GM12878 (cell line): ENCODE measurements around the gene TRIAP1. TPM values are rescaled to one million over a fixed set of nuclear protein-coding genes. Genes with fewer than 3 reads are reported as not detected.

Experiments used
- ATAC-seq: fragments of 200-7000 bp; cut with Tn5 transposase; 3 replicates; pipeline ENCODE4 v1.9.1; 2020; ENCODE audit warnings: mild to moderate bottlenecking, moderate library complexity
- BruUV-seq: library from RNA; stranded (reverse); fragments of 400-500 nt; replicated peaks from 2 replicates; lab custom pipeline; 2021; lab: Mats Ljungman, UMichigan
- CTCF ChIA-PET: fragments of 300-600 bp; sonication (Branson Sonifier 250); formaldehyde crosslinking; extraction: SDS; loops from one replicate; lab custom pipeline; 2021; ENCODE audit warnings: inconsistent platforms; lab: Yijun Ruan, JAX
- POLR2A ChIA-PET: fragments of 350-600 bp; formaldehyde crosslinking; extraction: SDS; loops from one replicate; lab custom pipeline; 2021; ENCODE audit warnings: inconsistent platforms; lab: Charles Lee
- RAD21 ChIA-PET: fragments of 300-600 bp; sonication (Branson Sonifier 250); formaldehyde crosslinking; loops from one replicate; lab custom pipeline; 2023; ENCODE audit warnings: antibody characterized with exemption; ENCODE audit not compliant: unreplicated experiment; lab: Charles Lee
- SMC1A ChIA-PET: fragments of 300-600 bp; sonication (Branson Sonifier 250); formaldehyde crosslinking; loops from one replicate; lab custom pipeline; 2023; ENCODE audit not compliant: unreplicated experiment, uncharacterized antibody; lab: Charles Lee
- DNase-seq: peaks from one replicate; pipeline ENCODE4 v3.0.0-alpha.2; 2011; ENCODE audit warnings: low read depth, low spot score
- FAIRE-seq: peaks from 3 replicates; lab custom pipeline; 2011; peaks lifted over from hg19 to GRCh38; lab: Jason Lieb, UNC
- H2AFZ ChIP-seq: 2 replicates; pipeline ENCODE4 v1.6.0; 2011; ENCODE audit warnings: low read depth, low read length, control low read depth; ENCODE audit not compliant: control insufficient read depth
- H3K27ac ChIP-seq: 2 replicates; pipeline ENCODE4 v1.5.1; 2011; ENCODE audit warnings: control low read depth; ENCODE audit not compliant: control insufficient read depth, insufficient read depth
- H3K27me3 ChIP-seq, 2 experiments: replicated peaks in 1 of 2; 2 replicates each; pipeline versions ENCODE4 v1.6.0 to v1.6.1; 2011; ENCODE audit warnings: low read length in 1 of 2; ENCODE audit not compliant: control insufficient read depth in 2 of 2, insufficient read depth in 2 of 2
- H3K36me3 ChIP-seq, 2 experiments: 2 replicates each; pipeline ENCODE4 v1.5.1; 2011; ENCODE audit warnings: low read length in 1 of 2; ENCODE audit not compliant: control insufficient read depth in 2 of 2, insufficient read depth in 2 of 2
- H3K4me1 ChIP-seq: 2 replicates; pipeline ENCODE4 v1.6.1; 2011; ENCODE audit warnings: mild to moderate bottlenecking, low read length, moderate library complexity, mixed read lengths; ENCODE audit not compliant: control insufficient read depth, insufficient read depth
- H3K4me2 ChIP-seq: 2 replicates; pipeline ENCODE4 v1.6.0; 2011; ENCODE audit warnings: control low read depth; ENCODE audit not compliant: control insufficient read depth, insufficient read depth
- H3K4me3 ChIP-seq: fragments of 200-600 bp; sonication (generic); 2 replicates; pipeline ENCODE4 v1.5.1; 2016
- H3K79me2 ChIP-seq: 2 replicates; pipeline ENCODE4 v1.6.0; 2011; ENCODE audit warnings: low read length; ENCODE audit not compliant: control insufficient read depth, insufficient read depth
- H3K9ac ChIP-seq: 2 replicates; pipeline ENCODE4 v1.8.0; 2011; ENCODE audit warnings: low read length, control low read depth, mixed read lengths; ENCODE audit not compliant: control insufficient read depth, insufficient read depth
- H3K9me3 ChIP-seq: replicated peaks from 3 replicates; pipeline ENCODE4 v1.5.1; 2011; ENCODE audit warnings: mild to moderate bottlenecking, low read length; ENCODE audit not compliant: control insufficient read depth, insufficient read depth
- H4K20me1 ChIP-seq: 2 replicates; pipeline ENCODE4 v1.6.0; 2011; ENCODE audit not compliant: control insufficient read depth, insufficient read depth
- CHD2 ChIP-seq: IDR thresholded peaks from 2 replicates; pipeline ENCODE4 v1.6.1; 2011; ENCODE audit warnings: low read depth, low read length, improper control_type of control experiment, borderline replicate concordance
- FOXM1 ChIP-seq: IDR thresholded peaks from 2 replicates; pipeline ENCODE4 v1.6.1; 2012; ENCODE audit warnings: low read depth, mild to moderate bottlenecking, inconsistent platforms, low read length, moderate library complexity
- HDGF ChIP-seq: fragments of 450-650 bp; IDR thresholded peaks from 2 replicates; pipeline ENCODE4 v1.6.1; 2016; ENCODE audit warnings: antibody characterized with exemption
- HSF1 ChIP-seq: fragments of 150-350 bp; IDR thresholded peaks from 2 replicates; pipeline ENCODE4 v1.6.1; 2014; ENCODE audit warnings: mild to moderate bottlenecking, low read depth, low read length
- IKZF2 ChIP-seq, 2 experiments: fragments of 450-650 bp; IDR thresholded peaks; 2 replicates each; pipeline ENCODE4 v1.6.1; 2017; ENCODE audit warnings: mild to moderate bottlenecking in 2 of 2, moderate library complexity in 2 of 2
- LARP7 ChIP-seq: fragments of 450-650 bp; IDR thresholded peaks from 2 replicates; pipeline ENCODE4 v1.6.1; 2017; ENCODE audit warnings: mild to moderate bottlenecking
- NR2C2 ChIP-seq: IDR thresholded peaks from 2 replicates; pipeline ENCODE4 v1.6.1; 2011; ENCODE audit warnings: borderline replicate concordance, low read depth; ENCODE audit not compliant: control insufficient read depth, insufficient read length
- NR2F1 ChIP-seq: fragments of 450-650 bp; conservative IDR thresholded peaks from 2 replicates; pipeline ENCODE4 v1.6.1; 2017; ENCODE audit warnings: mild to moderate bottlenecking
- PBX3 ChIP-seq: IDR thresholded peaks from 2 replicates; pipeline ENCODE4 v1.6.1; 2011; ENCODE audit warnings: mild to moderate bottlenecking, low read depth, low read length, moderate library complexity; ENCODE audit not compliant: insufficient replicate concordance
- POU2F2 ChIP-seq: IDR thresholded peaks from 3 replicates; pipeline ENCODE4 v1.6.1; 2011; ENCODE audit warnings: low read depth, mild to moderate bottlenecking, low read length, borderline replicate concordance
- SKIL ChIP-seq: fragments of 450-650 bp; IDR thresholded peaks from 2 replicates; pipeline ENCODE4 v1.6.1; 2017; ENCODE audit warnings: mild to moderate bottlenecking, low read depth, inconsistent platforms; ENCODE audit not compliant: poor library complexity, severe bottlenecking
- TAF1 ChIP-seq: IDR thresholded peaks from 2 replicates; pipeline ENCODE4 v1.6.1; 2011; ENCODE audit warnings: mild to moderate bottlenecking, low read depth, low read length, borderline replicate concordance
- ZNF24 ChIP-seq: fragments of 450-650 bp; IDR thresholded peaks from 2 replicates; pipeline ENCODE4 v1.6.1; 2017; ENCODE audit warnings: antibody characterized with exemption, mild to moderate bottlenecking
- ZZZ3 ChIP-seq: IDR thresholded peaks from 2 replicates; pipeline ENCODE4 v1.6.1; 2011; ENCODE audit warnings: low read depth; ENCODE audit not compliant: control insufficient read depth, insufficient read length
- WGBS: methylation state at CpG from one replicate; pipeline ENCODE4 v1.1.6; 2016; ENCODE audit warnings: low lambda C conversion rate; ENCODE audit not compliant: insufficient replicate concordance, insufficient coverage; ENCODE audit errors: missing lambda C conversion rate; 5-methylcytosine and 5-hydroxymethylcytosine counted together
- in situ Hi-C: fragments of 300-500 bp; cut with MboI; formaldehyde crosslinking; loops from 9 replicates; pipeline ENCODE4 v1.14.3; 2018; ENCODE audit warnings: mixed read lengths
- intact Hi-C: fragments of 100-400 bp; cut with micrococcal nuclease; formaldehyde crosslinking; loops from one replicate; pipeline ENCODE4 v1.14.2; 2022; ENCODE audit not compliant: unreplicated experiment
- polyA plus RNA-seq, 11 experiments: library from polyadenylated mRNA; depleted of rRNA in 4 of 11; unstranded in 6 of 11; stranded (reverse) in 5 of 11; fragments of >200 nt; fragmentation: Nextera tagmentation in 4 of 11; fragmentation: Illumina TruSeq in 1 of 11; extraction: Ambion mirVana in 4 of 11; extraction: Trizol in 1 of 11; gene quantifications; 1 replicate in 1 of 11; 2 replicates in 10 of 11; pipeline versions ENCODE4 v1.2.1 to v1.2.3, GENCODE V29; 2011 to 2016; ENCODE audit warnings: inconsistent platforms in 2 of 11, missing spikeins in 2 of 11, low read depth in 1 of 11
- total RNA-seq, 4 experiments: library from RNA; depleted of rRNA in 3 of 4; stranded (reverse); fragments of >200 nt in 3 of 4; fragmentation: Illumina TruSeq in 1 of 4; extraction: Trizol in 1 of 4; gene quantifications; 2 replicates each; pipeline versions ENCODE4 v1.2.1 to v1.2.3, GENCODE V29; 2013 to 2021

The TRIAP1 gene
- total and polyA plus RNA-seq, 10 of the 15 experiments (the other 5 are each of a cell fraction or from before 2014, with no cell fraction given), result 44.8 to 346 (median 80.8) TPM

GRCh38 chr12:120488057-120488640 lies 42.0 kb upstream of the TRIAP1 start:
- WGBS, result 81% methylated on average over 5 of the region's 5 CpGs
- H3K9ac ChIP-seq, result no peak overlapping the region

More at GRCh38 chr12:120488057-120488640, 42.0 kb upstream of the TRIAP1 start:
- Histone ChIP-seq H3K4me3 (no peak overlapping the region), H4K20me1 (no peaks in the 10 kb centered on the region), H3K27ac (no peak overlapping the region), H3K4me2 (no peak overlapping the region), H3K9me3 (no peaks in the 10 kb centered on the region), H3K4me1 (no peaks in the 10 kb centered on the region; the same call in 1 of the 2 replicates), H3K27me3 (no peaks in the 10 kb centered on the region), H3K79me2 (no peaks in the 10 kb centered on the region), H2AFZ (no peak overlapping the region), H3K36me3 (no peaks in the 10 kb centered on the region; a peak in 1 of 4 replicates)
- no TSS peak for BruUV-seq
- ChIA-PET SMC1A (no interaction called here), POLR2A (interaction anchor here (1.0 kb wide), 1 partner anchor 9 kb away, joined by 3 read pairs; no protein-coding TSS in a partner anchor), RAD21 (no interaction called here), CTCF (no interaction called here)
- ATAC-seq, result no peak
- intact Hi-C loops (no loop called here), in situ Hi-C loops (no loop called here)
- DNase-seq, result no peak
- FAIRE-seq, result no peak
- TF ChIP-seq FOXM1, result no peak
- TF ChIP-seq TAF1, result no peak
- TF ChIP-seq NR2F1, result no peak
- TF ChIP-seq HDGF, result no peak
- TF ChIP-seq IKZF2 (IDR thresholded peaks at IDR 0.05), result no peak
- no peak for TF ChIP-seq ZZZ3
- no peak for TF ChIP-seq CHD2
- no peak for TF ChIP-seq NR2C2
- no peak for TF ChIP-seq POU2F2
- no peak for TF ChIP-seq LARP7
- TF ChIP-seq SKIL, result no peak
- no peak for TF ChIP-seq HSF1
- no peak for TF ChIP-seq PBX3
- TF ChIP-seq ZNF24, result no peak
